ENCODE measurements around the gene C4orf51. TPM values are rescaled to one million over a fixed set of nuclear protein-coding genes. Genes with fewer than 3 reads are reported as not detected.

The C4orf51 gene
- total and polyA plus RNA-seq, 12 donors, result not detected

DNA sequence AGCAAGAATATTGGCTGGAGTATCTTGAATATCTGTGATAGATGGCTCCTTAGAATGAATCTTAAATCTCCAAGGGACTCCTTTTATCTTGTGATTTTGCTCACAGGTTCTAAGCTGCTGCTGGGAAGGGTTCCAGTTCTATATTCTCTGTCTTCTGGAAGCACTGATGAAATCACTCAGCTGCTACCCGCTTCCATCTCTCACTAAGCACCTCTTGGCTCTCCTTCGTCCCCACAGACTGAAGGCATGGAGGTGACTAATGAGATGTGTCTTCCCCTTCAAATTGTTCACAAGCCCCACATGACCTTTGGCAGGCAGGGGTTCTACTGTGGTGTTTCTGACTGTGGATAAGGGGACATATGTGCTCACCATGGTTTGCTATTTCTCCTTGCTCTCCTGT lies 75.9 kb downstream of the C4orf51 start:
- TF ChIP-seq, protein P1, sequence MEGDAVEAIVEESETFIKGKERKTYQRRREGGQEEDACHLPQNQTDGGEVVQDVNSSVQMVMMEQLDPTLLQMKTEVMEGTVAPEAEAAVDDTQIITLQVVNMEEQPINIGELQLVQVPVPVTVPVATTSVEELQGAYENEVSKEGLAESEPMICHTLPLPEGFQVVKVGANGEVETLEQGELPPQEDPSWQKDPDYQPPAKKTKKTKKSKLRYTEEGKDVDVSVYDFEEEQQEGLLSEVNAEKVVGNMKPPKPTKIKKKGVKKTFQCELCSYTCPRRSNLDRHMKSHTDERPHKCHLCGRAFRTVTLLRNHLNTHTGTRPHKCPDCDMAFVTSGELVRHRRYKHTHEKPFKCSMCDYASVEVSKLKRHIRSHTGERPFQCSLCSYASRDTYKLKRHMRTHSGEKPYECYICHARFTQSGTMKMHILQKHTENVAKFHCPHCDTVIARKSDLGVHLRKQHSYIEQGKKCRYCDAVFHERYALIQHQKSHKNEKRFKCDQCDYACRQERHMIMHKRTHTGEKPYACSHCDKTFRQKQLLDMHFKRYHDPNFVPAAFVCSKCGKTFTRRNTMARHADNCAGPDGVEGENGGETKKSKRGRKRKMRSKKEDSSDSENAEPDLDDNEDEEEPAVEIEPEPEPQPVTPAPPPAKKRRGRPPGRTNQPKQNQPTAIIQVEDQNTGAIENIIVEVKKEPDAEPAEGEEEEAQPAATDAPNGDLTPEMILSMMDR (IDR thresholded peaks at IDR 0.05), result no peak
- no peak for TF ChIP-seq POLR2A (IDR thresholded peaks at IDR 0.05)
- Histone ChIP-seq H3K27ac (no peak overlapping the region), H3K36me3 (replicated peaks in 1 of 2) (peaks cover 0 to 5% of the 10 kb centered on the region in 2 donors), H3K27me3 (no peaks in the 10 kb centered on the region), H3K4me3 (no peak overlapping the region), H3K4me1 (replicated peaks in 1 of 2) (no peaks in the 10 kb centered on the region), H3K9me3 (replicated peaks in 1 of 3) (no peaks in the 10 kb centered on the region)
- intact Hi-C loops (cut with DNase I), result no loop called here
- 90 to 100% (median 92%) methylated on average over 2 of the region's 2 CpGs for WGBS, 4 donors
- DNase-seq, result no peak

DNA sequence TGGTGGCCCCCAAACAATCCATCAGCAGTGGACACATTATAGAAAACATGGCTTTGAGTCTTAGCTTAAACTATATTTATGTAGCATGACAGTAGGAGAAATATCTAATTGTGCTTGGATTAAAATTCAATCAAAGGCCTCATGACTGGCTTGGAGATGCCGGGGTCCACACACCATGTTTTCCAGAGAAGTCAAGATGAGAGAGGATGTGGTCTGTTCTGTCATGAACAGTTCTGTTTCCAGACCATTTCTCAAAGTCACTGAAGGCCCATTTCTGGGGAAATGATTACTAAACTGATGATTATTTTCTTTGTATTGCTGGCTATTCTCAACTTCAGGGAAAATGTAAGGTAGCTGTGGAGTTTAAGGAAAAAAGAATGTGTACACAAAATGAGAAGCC lies 76.3 kb downstream of the C4orf51 start:
- no peak for DNase-seq
- intact Hi-C loops (cut with DNase I), result no loop called here
- TF ChIP-seq POLR2A (IDR thresholded peaks at IDR 0.05), result no peak
- TF ChIP-seq, protein P1 (IDR thresholded peaks at IDR 0.05), result no peak

DNA sequence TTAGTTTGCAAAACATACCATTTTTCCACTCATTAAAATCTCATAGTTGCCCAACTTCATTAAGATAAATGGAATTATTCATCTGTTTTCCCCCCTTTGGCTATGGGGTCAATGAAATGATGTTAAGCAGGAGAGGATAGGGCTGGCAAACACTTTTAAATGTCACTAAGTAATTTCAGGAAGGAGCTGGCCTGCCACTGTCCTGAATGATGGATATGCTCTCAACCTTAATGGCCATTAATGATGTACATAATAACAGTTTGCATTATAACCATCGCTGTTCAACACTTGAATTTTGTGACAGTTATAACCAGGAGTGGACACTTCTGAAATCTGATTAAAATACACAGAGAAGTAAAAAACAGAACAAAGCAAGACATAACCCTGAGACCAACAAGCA lies 77.2 kb downstream of the C4orf51 start:
- TF ChIP-seq, protein P1 (IDR thresholded peaks at IDR 0.05), result no peak
- TF ChIP-seq POLR2A (IDR thresholded peaks at IDR 0.05), result no peak
- 69 to 95% (median 88%) methylated on average over 1 of the region's 1 CpG for WGBS, 4 donors
- no peak for DNase-seq
- Histone ChIP-seq H3K4me3 (no peak overlapping the region), H3K27me3 (no peaks in the 10 kb centered on the region), H3K27ac (no peak overlapping the region), H3K36me3 (replicated peaks in 1 of 2) (peaks cover 0 to 14% of the 10 kb centered on the region in 2 donors), H3K4me1 (replicated peaks in 1 of 2) (no peaks in the 10 kb centered on the region), H3K9me3 (replicated peaks in 1 of 3) (no peaks in the 10 kb centered on the region)
- intact Hi-C loops (cut with DNase I), result no loop called here

More for the DNA sequence above, 76.3 kb downstream of the C4orf51 start:
- Histone ChIP-seq H3K27ac (no peak overlapping the region), H3K27me3 (no peaks in the 10 kb centered on the region), H3K36me3 (replicated peaks in 1 of 2) (peaks cover 0 to 9% of the 10 kb centered on the region in 2 donors), H3K9me3 (replicated peaks in 1 of 3) (no peaks in the 10 kb centered on the region), H3K4me3 (no peak overlapping the region), H3K4me1 (replicated peaks in 1 of 2) (no peaks in the 10 kb centered on the region)
- WGBS, 4 donors, result 92 to 100% (median 99%) methylated on average over 1 of the region's 1 CpG

DNA sequence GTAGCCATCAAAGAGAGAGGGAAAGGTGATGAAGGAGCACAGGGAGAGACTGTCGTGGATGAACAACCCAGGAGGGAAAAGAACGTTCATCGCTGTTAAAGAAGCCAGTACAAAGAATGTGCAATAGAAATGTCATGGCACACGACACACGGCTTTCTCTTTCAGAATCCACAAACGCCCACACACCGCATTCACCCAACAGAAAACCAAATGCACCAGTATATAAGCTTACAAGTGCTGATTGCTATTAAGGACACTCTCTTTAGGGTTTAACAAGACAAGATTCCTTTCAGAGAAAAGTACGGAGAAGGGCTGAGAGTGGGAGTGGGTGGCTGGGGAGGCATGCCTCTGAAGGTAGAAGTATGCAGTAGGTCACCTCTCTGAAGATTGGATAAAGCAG lies 80.2 kb downstream of the C4orf51 start:
- peaks cover 0 to 34% of the 10 kb centered on the region in 2 donors for H3K36me3 ChIP-seq (replicated peaks in 1 of 2)
- no peaks in the 10 kb centered on the region for H3K4me1 ChIP-seq (replicated peaks in 1 of 2)
- no peaks in the 10 kb centered on the region for H3K9me3 ChIP-seq (replicated peaks in 1 of 3)
- H3K4me3 ChIP-seq, result no peak overlapping the region
- no peak for TF ChIP-seq POLR2A (IDR thresholded peaks at IDR 0.05)
- TF ChIP-seq, protein P1 (IDR thresholded peaks at IDR 0.05), result no peak
- H3K27me3 ChIP-seq, result no peaks in the 10 kb centered on the region
- intact Hi-C loops (cut with DNase I), result no loop called here
- 92 to 96% (median 95%) methylated on average over 8 of the region's 8 CpGs for WGBS, 4 donors
- no peak for DNase-seq
- no peak overlapping the region for H3K27ac ChIP-seq
